ENCODE measurements around the gene DENND10.
"Not testable (repeated sequence)": the region's sequence is repeated elsewhere in the genome, so short reads cannot be mapped to it uniquely, and the experiment has no call there.

The DENND10 gene

DNA sequence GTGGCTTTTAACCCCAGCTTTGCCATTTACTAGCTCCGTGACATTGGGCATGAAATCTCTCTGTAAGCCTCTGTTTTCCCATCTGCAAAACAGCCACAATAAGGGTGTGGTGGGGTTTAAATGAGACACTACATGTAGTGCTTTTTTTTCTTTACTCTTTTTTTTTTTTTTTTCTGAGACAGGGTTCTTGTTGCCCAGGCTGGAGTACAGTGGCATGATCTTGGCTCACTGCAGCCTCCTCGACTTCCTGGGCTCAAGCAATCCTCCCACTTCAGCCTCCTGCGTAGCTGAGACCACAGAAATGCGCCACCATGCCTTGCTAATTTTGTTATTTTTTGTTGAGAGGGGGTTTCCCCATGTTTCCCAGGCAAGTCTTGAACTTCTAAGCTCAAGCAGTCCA lies 8.3 kb upstream of the DENND10 start:
- no peak for DNase-seq
- intact Hi-C loops (cut with DNase I): no loop called here

DNA sequence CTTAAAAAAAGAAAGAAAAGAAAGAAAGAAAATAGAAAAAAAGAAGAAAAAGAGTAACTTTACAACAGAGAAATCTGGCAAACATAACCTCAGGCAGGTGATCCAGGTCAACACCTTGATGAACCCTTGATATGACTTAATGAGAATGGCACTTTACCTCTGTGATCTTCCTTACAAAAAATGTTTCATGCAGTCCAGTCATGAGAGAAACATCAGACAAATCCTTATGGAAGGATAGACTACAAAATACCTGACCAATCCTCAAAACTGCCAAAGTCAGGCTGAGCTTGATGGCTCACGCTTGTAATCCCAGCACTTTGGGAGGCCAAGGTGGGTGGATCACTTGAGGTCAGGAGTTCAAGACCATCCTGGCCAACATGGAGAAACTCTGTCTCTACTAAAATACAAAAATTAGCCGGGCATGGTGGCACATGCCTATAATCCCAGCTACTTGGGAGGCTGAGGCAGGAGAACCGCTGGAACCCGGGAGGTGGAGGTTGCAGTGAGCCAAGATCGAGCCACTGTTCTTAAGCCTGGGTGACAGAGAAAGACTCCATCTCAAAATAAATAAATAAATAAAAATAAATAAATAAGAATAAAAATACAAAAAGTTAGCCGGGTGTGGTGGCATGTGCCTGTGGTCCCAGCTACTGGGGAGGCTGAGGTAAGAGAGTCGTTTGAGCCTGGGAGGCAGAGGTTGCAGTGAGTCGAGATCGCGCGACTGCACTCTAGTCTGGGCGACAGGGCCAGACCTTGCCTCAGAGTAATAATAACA lies 7.1 kb upstream of the DENND10 start:
- intact Hi-C loops (cut with DNase I): not testable (repeated sequence)
- peak in 1 of 42 donors; percentile 18 for DNase-seq

DNA sequence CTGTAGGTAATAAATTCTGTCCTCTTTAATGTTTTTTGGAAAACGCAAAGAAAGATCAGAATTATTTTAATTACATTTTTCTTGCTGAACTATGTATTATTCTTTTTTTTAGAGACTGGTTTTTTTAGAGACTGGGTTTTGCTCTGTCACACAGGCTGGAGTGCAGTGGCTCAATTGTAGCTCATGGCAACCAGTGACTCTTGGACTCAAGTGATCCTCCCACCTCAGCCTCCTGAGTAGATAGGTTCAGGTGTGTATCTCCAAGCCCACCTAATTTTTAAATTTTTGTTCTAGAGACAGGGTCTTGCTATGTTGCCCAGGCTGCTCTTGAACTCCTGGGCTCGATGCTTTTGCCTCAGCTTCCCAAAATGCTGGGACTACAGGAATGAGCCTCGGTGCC lies 5.3 kb upstream of the DENND10 start:
- intact Hi-C loops (cut with DNase I): no loop called here

DNA sequence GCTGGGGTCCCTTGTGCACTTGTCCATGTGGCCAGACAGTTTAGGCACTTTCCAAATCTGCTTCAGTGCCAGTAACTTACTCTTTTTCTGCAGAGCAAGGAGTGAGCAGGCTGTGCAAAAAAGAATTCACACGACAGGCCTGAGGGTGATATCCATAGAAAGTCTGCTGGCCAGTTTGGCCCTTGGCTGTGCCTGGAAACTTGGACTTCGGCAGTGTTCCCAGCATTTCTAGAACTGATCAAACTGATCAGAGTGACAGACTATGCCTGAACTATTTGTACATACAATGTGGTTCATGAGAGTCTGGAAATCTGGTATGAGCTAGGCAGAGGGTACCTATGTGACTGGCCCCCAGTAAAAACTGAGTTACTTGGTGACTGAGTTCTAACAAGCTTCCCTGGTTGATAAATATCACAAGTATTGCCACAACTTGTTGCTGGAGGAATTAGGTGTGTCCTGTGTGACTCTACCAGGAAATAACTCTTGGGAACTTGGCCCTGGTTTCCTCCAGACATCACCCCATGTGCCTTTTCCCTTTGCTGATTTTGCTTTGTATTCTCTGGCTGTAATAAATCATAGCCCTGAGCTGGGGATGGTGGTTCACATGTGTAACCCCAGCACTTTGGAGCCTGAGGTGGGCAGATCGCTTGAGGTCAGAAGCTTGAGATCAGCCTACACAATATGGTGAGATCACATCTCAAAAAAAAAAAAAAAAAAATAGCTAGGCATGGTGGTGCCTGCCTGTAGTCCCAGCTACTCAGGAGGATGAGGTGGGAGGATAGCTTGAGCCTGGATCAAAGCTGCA lies 3.3 kb upstream of the DENND10 start:
- intact Hi-C loops (cut with DNase I): no loop called here

More for the DNA sequence above, 5.3 kb upstream of the DENND10 start:
- DNase-seq: no peak

DNA sequence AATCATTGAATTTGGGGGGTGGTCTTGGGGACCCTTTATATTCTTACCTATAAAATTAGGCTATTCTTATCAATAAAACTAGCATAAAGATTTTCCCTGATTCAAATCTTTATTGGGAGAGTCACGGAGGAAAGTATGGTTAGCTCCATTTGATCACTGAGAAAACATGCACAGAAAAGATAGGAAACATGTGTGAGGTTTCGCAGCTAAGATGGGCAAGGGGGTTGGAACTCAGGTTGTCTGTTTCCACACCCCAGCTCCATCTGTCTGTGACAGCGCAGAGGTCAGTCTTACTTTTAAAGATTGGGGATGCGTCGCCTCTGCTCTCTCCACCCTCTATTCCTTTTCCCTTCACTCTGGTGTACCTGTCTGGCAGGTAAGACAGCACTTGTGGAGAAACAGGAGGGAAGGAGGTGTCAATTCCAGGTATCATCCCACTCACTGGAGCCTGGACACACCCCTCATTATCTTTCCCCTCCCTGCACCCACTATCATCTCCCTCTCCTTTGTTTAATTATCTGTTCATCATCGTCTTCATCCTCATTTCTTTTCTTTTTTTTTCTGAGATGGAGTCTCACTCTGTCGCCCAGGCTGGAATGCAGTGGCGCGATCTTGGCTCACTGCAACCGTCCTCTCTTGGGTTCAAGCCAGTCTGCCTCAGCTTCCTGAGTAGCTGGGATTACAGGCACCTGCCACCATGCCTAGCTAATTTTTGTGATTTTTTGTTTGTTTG lies 2.4 kb upstream of the DENND10 start:
- intact Hi-C loops (cut with DNase I): loop anchor here (2.0 kb wide), 1 partner anchor 21 kb away; the partner anchor contains the start of gene EIF3A
- no peak for DNase-seq

More for the DNA sequence above, 3.3 kb upstream of the DENND10 start:
- DNase-seq: no peak

DNA sequence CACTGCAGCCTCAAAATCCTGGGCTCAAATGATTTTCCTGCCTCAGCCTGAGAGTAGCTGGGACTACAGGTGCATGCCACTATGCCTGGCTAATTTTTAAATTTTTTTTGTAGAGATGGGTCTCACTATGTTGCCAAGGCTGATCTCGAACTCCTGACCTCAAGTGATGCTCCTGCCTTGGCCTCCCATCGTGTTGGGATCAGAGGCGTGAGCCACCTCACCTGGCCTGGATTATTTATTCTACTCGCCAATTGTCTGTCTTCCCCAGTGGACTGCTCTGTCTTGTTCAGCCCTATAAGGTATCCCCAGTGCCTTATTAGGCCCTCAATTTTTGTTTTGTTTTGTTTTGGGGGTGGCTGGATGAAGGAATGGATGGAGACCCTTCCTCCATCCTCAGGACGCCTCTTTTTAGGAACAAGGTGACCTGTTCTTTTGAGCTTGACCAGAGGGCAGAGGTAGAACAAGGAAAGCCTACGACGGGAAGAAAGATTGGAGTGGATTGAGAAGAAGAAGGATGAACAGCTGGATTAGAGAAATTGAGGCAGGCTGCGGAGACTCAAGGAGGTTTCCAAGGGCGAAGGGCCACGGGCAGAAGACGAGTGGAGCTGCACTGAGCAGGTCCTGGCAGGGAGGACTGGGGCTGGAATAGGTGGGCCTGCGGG lies 541 bp upstream of the DENND10 start:
- DNase-seq: no peak
- intact Hi-C loops (cut with DNase I): loop anchor here (2.0 kb wide), 1 partner anchor 23 kb away; the partner anchor contains the start of gene EIF3A

DNA sequence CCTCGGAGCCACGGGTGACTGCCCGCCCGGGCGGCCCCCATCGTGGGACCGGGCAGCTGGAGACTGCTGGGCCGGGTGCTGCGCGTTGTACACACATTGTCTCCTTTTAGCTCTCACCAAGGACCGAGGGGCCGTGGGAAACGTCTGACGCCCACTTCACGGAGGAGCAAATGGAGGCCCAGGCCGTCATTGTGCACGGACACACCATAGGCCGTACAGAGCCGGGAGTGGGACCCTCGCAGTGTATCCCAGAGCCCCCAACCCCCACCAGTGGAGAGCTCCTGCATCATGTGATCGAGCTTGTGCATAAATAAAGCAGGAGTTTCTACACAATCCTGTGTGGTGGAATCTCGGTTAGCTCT lies 722 bp downstream of the DENND10 start:
- intact Hi-C loops (cut with DNase I): no loop called here

DNA sequence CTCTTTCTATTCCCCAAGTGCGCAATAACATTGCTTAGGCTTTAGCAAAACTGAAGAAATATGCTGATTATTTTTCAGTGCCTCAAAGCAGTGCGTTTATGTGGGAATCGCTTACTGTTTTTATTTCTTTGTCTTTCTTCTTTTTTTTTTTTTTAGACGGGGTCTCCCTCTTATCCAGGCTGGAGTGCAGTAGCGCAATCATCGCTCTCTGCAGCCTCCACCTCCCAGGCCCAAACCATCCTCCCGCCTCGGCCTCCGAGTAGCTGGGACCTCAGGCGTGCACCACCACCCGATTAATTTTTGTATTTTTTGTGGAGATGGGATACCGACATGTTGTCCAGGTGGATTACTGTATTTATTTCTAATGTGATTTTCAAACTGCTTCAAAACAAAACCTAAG lies 1.2 kb downstream of the DENND10 start:
- intact Hi-C loops (cut with DNase I): no loop called here
- DNase-seq: no peak

More for the DNA sequence above, 722 bp downstream of the DENND10 start:
- DNase-seq: peak in 26 of 42 donors; percentile 7 to 47 (median 20)

DNA sequence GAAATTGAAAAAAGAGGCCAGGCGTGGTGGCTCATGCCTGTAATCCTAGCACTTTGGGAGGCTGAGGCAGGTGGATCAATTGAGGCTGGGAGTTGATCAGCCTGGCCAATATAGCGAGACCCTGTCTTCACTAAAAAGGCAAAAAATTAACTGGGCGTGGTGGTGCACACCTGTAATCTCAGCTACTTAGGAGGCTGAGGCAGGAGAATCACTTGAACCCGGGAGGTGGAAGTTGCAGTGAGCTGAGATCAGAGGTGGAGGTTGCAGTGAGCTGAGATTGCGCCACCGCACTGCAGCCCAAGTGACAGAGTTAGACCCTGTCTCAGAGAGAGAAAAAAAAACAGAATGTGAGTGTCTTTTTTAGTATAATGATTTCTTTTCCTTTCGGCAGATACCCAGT lies 2.0 kb downstream of the DENND10 start:
- intact Hi-C loops (cut with DNase I); DNase-seq: not testable (repeated sequence)

DNA sequence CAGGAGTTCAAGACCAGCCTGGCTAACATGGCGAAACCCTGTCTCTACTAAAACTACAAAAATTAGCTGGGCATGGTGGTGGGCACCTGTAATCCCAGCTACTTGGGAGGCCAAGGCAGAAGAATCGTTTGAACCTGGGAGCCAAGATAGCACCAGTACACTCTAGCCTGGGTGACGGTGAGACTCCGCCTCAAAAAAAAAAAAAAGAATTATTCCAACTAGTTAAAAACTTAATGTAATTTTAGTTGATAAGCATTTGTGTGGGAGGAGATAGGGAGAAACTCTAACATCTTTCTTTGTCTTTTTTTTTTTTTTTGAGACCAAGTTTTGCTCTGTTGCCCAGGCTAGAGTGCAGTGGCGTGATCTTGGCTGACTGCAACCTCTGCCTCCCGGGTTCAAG lies 3.2 kb downstream of the DENND10 start:
- DNase-seq; intact Hi-C loops (cut with DNase I): not testable (repeated sequence)

DNA sequence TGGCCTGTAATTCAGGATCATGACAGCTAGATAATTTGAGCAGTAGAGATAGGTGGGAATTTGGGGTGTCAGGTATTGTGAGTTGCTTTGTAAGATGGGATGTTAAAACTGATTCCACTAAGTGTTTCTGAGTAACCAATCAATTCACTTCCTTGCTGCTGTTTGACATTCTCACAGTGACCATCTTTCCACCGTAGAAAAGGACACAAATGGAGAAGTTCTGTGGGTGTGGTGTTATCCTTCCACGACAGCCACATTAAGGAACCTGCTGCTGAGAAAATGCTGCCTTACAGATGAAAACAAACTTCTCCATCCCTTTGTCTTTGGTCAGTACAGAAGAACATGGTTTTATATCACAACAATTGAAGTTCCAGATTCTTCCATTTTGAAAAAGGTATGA lies 3.9 kb downstream of the DENND10 start:
- intact Hi-C loops (cut with DNase I); DNase-seq: not testable (repeated sequence)

DNA sequence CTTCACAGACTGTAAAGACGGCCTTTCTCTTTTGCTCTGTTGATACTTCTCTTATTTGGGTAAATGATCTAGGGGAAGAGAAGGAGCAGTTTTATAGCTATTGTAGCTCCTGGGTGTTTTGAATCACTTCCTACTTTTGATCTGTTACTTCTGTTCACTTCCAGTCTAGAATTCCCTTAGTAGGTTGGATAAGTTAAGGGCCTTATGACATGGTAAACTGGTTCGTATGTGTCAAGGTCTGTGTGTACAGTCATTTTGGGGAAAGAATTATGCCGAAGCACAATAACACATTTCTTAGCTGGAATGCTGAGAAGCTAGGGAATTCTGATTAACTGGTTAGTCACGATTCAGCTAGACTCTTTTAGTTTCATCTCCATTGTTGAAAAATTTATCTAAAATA lies 8.1 kb downstream of the DENND10 start:
- intact Hi-C loops (cut with DNase I): no loop called here

DNA sequence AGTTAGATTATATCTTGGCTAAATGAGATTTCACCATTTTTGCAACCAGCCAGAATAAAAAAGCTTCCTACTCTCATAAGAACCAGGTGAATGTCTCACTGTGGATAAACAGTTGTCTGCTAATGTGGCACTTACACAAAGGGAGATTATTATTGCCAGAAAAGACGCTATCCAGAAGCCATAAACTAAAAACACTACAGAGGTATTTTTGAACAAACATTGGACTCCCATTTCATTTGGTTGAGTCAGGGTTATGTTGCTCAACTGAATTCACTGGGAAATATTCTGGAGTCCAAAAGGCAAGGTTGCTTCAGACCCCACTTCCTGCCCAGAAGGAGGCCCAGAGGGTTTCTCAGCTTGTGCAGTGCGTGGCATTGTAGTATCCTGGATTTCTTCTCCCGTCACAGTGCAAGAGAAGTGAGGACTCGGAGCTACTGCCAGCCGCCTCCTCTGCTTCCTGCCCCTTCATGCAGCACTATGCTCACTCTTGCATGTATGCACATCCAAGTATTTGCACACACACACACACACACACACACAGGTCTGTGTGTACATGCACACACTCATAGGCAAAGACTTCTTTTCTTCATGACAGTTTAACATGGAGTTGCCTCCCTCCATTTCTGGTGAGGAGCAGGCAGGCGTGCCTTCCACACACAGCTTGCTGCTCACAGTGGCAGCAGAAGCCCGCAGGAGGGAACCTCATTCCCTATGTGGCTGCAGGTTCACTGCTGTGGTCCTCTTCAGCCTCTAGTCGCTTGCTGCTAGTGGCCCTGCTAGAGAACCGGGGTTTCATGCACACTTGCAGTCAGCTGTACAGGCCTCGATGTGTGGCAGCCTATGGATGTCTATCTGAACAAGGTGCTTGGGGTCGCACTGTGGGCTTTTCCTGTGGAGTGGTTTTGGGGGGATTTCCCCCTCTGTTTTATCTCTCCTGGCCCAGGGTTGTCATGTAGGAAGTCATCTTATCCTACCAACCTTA lies 10.1 kb downstream of the DENND10 start:
- no peak for DNase-seq

More for the DNA sequence above, 8.1 kb downstream of the DENND10 start:
- DNase-seq: no peak

DNA sequence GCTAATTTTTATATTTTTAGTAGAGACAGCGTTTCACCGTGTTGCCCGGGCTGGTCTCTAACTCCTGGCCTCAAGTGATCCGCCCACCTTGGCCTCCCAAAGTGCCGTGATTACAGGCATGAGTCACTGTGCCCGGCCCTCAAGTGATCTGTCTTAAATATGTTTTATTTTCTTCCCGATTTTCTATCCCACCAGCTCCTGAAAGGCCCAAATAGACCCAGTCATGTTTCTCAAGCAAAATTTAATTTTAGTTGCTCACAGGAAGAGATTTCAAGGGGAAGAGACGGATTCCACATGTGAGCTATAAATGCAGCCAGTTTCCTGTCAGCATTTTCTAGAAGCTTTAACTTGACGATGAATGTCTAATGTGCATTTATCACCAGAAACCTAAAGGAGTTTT lies 12.0 kb downstream of the DENND10 start:
- peak in 1 of 42 donors; percentile 28 for DNase-seq

More for the DNA sequence above, 10.1 kb downstream of the DENND10 start:
- intact Hi-C loops (cut with DNase I): no loop called here

DNA sequence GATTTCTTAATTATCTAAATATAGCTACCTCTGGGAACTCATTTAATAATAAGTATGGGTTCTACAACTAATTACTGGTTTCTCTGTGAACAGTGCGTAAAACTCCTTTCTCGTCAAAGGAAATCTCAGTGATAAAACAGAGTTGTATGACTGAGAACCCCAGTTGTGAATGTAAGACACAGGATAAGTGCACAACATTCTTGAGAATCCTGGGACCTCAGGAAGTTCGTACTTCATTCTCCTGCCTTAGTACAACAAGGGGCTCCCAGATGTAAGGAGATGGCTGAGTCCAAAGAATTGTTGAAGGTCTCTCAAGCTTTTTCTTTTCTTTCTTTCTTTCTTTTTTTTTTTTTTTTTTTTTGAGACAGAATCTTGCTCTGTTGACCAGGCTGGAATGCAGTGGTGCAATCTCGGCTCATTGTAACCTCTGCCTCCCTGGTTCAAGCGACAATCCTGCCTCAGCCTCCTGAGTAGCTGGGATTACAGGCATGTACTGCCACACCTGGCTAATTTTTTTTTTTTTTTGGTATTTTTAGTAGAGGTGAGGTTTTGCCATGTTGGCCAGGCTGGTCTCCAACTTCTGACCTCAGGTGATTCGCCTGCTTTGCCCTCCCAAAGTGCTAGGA lies 12.5 kb downstream of the DENND10 start:
- intact Hi-C loops (cut with DNase I): no loop called here
- no peak for DNase-seq

More for the DNA sequence above, 12.0 kb downstream of the DENND10 start:
- intact Hi-C loops (cut with DNase I): no loop called here

DNA sequence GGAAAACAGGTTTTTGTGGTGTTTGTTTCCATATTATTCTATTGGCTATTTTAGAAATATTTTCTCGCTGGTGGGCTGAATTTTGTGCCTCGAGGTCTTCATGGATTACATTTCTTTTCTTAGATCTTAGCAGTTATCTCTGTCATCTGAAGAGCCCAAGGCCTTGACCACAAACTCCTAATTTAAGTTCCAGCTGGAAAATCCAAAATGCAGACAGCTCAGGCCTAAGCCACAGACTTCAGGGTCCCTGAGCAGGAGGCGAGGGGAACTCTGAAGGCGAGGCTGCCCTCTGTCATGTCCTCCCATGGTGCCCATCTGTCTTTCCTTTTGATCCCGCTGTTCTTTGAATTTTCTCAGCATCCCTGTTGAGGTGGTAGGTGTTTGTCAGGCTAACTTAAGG lies 14.3 kb downstream of the DENND10 start:
- DNase-seq: no peak
- intact Hi-C loops (cut with DNase I): no loop called here

DNA sequence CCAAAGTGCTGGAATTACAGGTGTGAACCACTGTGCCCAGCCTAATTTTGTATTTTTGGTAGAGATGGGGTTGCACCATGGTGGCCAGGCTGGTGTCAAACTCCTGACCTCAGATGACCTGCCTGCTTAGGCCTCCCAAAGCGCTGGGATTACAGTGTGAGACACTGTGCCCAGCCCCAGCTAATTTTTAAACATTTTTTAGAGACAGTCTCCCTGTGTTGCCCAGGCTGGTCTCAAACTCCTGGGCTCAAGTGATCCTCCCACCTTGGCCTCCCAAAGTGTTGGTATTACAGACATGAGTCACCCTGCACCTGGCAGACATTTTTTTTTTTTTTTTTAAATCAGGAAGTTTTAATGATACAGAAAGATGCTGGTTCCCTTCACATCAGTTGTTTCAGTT lies 15.5 kb downstream of the DENND10 start:
- DNase-seq: no peak
- intact Hi-C loops (cut with DNase I): no loop called here

Measured in head of caudate nucleus (tissue), 42 donors.